Stimulated activated CD8-positive, alpha-beta memory T cell treated with anti-CD3 and anti-CD28 coated beads, Interleukin-12 subunit alpha, Interleukin-12 subunit beta, amount 100 ng/mL, for 1 hour (primary cell): ENCODE results near the gene PITHD1.
"Not testable (repeated sequence)": the region's sequence is repeated elsewhere in the genome, so short reads cannot be mapped to it uniquely, and the experiment has no call there.

Experiments used
- DNase-seq: peaks from one replicate; pipeline ENCODE4 v3.0.0-alpha.2; 2020; ENCODE audit warnings: low read depth

Gene PITHD1

GRCh38 chr1:23777979-23778814, at the start of gene PITHD1:
TSS of gene PITHD1 (plus strand) at chr1:23778418. CDS start at chr1:23778516, 98 bp downstream.
- DNase-seq = peak; percentile 57

- no peak for DNase-seq
Observed at GRCh38 chr1:23732363-23733224, 45.6 kb upstream of the PITHD1 start.

DNA sequence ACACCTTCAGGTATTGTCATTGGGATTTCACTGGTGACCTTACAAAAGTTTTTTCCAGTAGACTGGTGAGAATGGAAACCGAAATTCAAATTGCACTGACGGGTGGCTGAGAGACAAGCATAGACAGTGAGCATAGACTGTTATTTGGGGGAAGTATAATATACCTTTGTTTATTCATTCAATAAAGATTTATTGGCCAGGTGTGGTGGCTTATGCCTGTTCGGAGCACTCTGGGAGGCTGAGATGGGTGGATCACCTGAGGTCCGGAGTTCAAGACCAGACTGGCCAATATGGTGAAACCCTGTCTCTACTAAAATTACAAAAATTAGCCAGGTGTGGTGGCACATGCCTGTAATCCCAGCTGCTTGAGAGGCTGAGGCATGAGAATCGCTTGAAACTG, 44.9 kb upstream of the PITHD1 start:
- DNase-seq = not testable (repeated sequence)

- DNase-seq = no peak
Observed at GRCh38 chr1:23736437-23737134, 41.6 kb upstream of the PITHD1 start.

GRCh38 chr1:23741609-23742008, 36.6 kb upstream of the PITHD1 start:
- no peak for DNase-seq

GRCh38 chr1:23742670-23743286, 35.4 kb upstream of the PITHD1 start:
- DNase-seq = peak; percentile 6

- DNase-seq = peak; percentile 60
Observed at GRCh38 chr1:23743287-23744152, 34.7 kb upstream of the PITHD1 start, which contains the start of gene ELOA. TSS of gene ELOA (plus strand) at chr1:23743471. CDS start at chr1:23743504, 33 bp downstream.

DNA sequence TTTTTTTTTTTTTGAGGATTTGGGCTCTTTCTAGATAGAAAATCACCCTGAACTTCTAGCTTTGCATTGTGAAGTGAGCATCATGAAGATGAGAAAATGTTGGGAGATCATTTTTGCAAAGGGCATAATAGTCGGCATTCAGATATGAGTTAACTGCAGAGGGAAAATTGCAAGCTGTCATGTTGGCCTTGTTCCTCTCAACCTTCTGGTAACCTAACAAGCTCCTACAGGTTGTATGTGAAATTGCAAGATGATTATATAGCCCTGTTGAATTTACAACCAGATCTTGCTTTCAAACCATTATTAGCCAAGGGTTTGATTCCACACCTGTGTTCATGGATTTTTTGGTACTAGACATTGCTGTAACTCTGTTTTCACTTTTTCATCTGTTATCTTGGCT, 32.7 kb upstream of the PITHD1 start:
- no peak for DNase-seq

- no peak for DNase-seq
Observed at GRCh38 chr1:23748016-23748415, 30.2 kb upstream of the PITHD1 start.

DNA sequence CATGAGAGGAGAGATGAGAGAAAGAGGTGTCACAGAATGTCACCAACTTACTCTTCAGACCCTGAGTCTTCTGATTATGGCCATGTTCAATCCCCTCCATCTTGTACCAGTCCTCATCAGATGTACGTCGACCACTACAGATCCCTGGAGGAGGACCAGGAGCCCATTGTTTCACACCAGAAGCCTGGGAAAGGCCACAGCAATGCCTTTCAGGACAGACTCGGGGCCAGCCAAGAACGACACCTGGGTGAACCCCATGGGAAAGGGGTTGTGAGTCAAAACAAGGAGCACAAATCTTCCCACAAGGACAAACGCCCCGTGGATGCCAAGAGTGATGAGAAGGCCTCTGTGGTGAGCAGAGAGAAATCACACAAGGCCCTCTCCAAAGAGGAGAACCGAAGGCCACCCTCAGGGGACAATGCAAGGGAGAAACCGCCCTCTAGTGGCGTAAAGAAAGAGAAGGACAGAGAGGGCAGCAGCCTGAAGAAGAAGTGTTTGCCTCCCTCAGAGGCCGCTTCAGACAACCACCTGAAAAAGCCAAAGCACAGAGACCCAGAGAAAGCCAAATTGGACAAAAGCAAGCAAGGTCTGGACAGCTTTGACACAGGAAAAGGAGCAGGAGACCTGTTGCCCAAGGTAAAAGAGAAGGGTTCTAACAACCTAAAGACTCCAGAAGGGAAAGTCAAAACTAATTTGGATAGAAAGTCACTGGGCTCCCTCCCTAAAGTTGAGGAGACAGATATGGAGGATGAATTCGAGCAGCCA, 27.0 kb upstream of the PITHD1 start:
- DNase-seq = no peak

DNA sequence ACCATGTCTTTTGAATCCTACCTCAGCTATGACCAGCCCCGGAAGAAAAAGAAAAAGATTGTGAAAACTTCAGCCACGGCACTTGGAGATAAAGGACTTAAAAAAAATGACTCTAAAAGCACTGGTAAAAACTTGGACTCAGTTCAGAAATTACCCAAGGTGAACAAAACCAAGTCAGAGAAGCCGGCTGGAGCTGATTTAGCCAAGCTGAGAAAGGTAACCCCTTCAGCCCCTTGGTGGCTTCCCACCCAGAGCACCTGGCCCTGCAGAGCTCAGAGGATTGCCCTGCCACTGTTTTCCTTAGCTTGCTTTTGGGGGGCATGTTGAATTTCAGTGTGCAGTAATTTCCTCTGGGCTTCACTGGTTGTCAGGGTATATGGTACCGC, 26.4 kb upstream of the PITHD1 start:
- DNase-seq = no peak

GRCh38 chr1:23752909-23753308, 25.3 kb upstream of the PITHD1 start:
- no peak for DNase-seq

DNA sequence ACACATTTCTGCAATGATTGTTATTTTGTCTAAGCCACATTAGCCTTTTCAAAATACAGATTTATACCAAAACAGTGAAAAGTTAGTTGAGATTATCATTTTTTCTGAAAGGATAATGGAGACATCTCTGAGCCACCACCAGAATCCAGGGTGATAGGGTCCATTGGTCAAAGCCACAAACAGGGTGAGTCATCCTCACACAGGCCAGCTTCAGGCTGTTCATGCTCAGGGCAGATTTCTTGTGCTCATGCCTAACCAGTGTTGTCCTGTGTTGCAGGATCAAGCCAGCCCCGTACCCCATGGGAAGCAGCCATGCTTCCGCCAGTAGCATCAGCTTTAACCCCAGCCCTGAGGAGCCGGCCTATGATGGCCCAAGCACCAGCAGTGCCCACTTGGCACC, 21.5 kb upstream of the PITHD1 start:
- no peak for DNase-seq

DNA sequence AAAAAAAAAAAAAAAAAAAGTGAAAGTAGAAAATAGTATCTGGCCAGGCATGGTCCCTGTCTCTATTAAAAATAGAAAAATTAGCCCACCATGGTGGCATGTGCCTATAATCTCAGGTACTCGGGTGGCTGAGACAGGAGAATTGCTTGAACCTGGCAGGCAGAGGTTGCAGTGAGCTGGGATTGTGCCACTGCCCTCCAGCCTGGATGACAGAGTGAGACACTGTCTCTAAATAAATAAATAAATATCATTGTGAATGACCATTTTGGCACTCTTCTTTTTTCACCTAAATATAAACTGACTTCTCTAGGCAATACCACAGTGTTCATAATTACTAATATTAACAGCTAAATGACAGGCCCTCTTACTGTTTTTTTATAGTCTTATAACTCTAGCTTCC, 20.4 kb upstream of the PITHD1 start:
- no peak for DNase-seq

DNA sequence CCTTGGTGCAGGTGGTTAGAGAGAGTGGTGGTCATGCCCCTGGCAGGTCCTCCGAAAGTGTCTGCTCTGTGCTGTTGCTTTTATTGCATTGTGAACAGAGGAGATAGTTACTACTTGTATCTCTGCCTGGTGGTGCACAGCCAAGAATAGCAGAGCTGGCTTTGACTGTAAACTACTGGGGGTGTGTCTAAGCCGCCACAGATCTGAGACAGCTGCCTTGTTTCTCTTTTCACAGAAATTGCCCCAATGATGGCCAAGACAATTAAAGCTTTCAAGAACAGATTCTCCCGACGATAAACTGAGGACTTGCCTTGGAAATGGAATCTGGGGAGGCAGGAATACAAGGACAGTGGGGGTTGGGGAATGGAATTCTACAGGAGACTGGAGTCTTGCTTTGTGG, 18.9 kb upstream of the PITHD1 start:
- no peak for DNase-seq

DNA sequence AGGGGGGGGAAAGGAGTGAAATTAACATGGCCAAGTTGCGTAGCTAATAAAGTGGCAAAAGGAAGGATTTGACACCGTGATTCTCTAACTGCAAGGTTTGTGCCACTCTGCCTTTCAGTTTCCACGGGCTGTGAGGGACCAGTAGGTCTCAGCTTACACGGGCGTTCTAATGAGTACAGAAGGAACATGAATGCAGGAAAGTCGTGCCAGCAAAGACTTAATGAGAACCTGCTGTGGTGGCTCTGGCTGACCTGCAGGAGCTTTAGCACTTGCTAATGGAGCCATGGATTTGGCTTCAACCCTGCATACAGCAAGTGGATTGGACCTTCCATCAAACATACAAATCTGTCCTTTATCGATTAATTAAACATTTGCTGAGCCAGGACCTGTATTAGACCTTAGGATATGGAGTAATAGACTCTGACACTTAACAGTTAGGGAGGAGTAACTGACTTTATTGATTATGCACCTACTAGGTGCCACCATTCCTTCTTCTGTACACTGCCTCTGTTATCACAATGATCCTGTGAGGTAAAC, 15.1 kb upstream of the PITHD1 start:
- DNase-seq = no peak

- no peak for DNase-seq
Observed at GRCh38 chr1:23768733-23769132, 9.5 kb upstream of the PITHD1 start.

DNA sequence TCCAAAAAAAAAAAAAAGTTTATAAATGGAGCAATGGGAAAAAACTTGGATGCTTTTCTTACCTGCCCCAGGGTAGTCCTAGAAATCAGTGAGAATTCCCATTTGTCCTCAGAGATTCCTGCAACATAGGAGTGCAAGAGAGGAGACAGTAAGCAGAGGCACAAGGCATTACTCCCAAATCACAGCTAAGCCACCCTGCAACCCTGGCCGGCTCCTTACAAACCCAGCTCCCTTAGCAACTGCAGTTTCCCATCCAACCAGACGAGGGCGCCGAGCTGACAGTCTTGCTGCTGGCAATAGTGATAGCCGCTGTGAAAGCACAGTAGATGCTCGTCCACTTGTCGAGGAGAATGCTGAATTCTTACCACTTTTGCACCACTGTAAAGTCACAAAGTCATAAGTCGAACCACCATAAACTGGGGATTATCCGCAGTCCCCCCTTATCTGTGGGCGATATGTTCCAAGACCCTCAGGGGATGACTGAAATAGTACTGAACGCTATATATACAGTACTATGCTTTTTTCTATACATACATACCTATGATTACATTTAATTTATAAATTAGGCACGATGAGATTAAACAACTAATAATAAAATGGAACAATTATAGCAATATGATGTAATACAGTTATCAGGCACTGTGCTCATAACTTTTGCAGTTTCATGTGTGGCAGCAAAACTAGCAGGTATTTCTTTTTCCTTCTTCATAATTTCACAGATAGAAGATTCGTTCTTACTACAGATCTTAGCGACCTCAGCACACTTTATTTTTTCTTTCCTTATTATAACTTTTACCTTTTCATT, 6.0 kb upstream of the PITHD1 start:
- DNase-seq = peak; percentile 77

DNA sequence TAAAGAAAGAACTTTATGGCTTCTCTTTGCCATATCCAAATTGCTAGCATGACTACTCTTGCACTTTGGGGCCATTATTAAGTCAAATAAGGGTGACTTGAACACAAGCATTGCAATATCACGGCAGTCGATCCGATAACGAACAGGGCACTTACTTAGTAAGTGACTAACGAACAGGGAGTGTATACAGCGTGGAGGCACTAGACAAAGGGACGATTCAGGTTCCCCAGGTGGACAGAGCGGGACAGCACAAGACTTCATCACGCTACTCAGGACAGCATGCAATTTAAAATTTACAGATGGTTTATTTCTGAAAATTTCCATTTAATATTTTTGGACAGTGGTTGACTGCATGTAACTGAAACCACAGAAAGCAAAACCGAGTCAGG, 5.4 kb upstream of the PITHD1 start:
- DNase-seq = no peak
